MM.1S (cell line): Measurements from ENCODE around the gene TSHZ2.

Source experiments
- DNase-seq: peaks from one replicate; pipeline ENCODE4 v3.0.0-alpha.2; 2015
- H2AFZ ChIP-seq: fragments of 300-600 bp; sonication (generic); 2 replicates; pipeline ENCODE4 v1.6.0; 2016; ENCODE audit warnings: antibody characterized with exemption, low read length
- H3F3A ChIP-seq: fragments of 300-600 bp; sonication (generic); 2 replicates; pipeline ENCODE4 v1.6.1; 2016; ENCODE audit warnings: mild to moderate bottlenecking, antibody characterized with exemption, low read length, moderate library complexity, mixed read lengths; ENCODE audit not compliant: insufficient read depth
- H3K27ac ChIP-seq: fragments of 300-600 bp; sonication (generic); 2 replicates; pipeline ENCODE4 v1.5.1; 2016; ENCODE audit warnings: mild to moderate bottlenecking, low read length
- H3K27me3 ChIP-seq: fragments of 300-600 bp; sonication (generic); replicated peaks from 2 replicates; pipeline ENCODE4 v1.6.0; 2016; ENCODE audit warnings: low read length; ENCODE audit not compliant: insufficient read depth
- H3K36me3 ChIP-seq: fragments of 300-600 bp; sonication (generic); replicated peaks from 2 replicates; pipeline ENCODE4 v1.6.1; 2016; ENCODE audit warnings: mild to moderate bottlenecking, low read length, mixed read lengths; ENCODE audit not compliant: insufficient read depth
- H3K4me1 ChIP-seq: fragments of 300-600 bp; sonication (generic); 2 replicates; pipeline ENCODE4 v1.6.1; 2016; ENCODE audit warnings: low read length, mixed read lengths
- H3K4me2 ChIP-seq: fragments of 300-600 bp; sonication (generic); 2 replicates; pipeline ENCODE4 v1.6.0; 2016; ENCODE audit warnings: low read depth, low read length
- H3K4me3 ChIP-seq: fragments of 300-600 bp; sonication (generic); 2 replicates; pipeline ENCODE4 v1.5.1; 2016; ENCODE audit warnings: low read length, mixed read lengths
- H3K79me2 ChIP-seq: fragments of 300-600 bp; sonication (generic); 2 replicates; pipeline ENCODE4 v1.6.1; 2016; ENCODE audit warnings: mixed run types, low read length, mixed read lengths
- H3K9ac ChIP-seq: fragments of 300-600 bp; sonication (generic); 2 replicates; pipeline ENCODE4 v1.6.1; 2016; ENCODE audit warnings: low read length, mixed read lengths
- H3K9me2 ChIP-seq: fragments of 300-600 bp; sonication (generic); replicated peaks from 2 replicates; pipeline ENCODE4 v1.6.1; 2016; ENCODE audit warnings: mild to moderate bottlenecking, low read length, mixed read lengths; ENCODE audit not compliant: insufficient read depth
- H3K9me3 ChIP-seq: fragments of 300-600 bp; sonication (generic); replicated peaks from 2 replicates; pipeline ENCODE4 v1.6.1; 2016; ENCODE audit warnings: mild to moderate bottlenecking, low read length, mixed read lengths; ENCODE audit not compliant: insufficient read depth
- H4K20me1 ChIP-seq: fragments of 300-600 bp; sonication (generic); 2 replicates; pipeline ENCODE4 v1.6.1; 2016; ENCODE audit warnings: mild to moderate bottlenecking, low read length, moderate library complexity, mixed read lengths; ENCODE audit not compliant: insufficient read depth
- EZH2 ChIP-seq: fragments of 300-600 bp; sonication (generic); optimal IDR thresholded peaks from 2 replicates; pipeline ENCODE3; 2017; ENCODE audit warnings: low read depth, mild to moderate bottlenecking, antibody characterized with exemption, low read length, mixed read lengths
- EZH2phosphoT487 ChIP-seq: fragments of 300-600 bp; sonication (generic); IDR thresholded peaks from 2 replicates; pipeline ENCODE4 v1.6.1; 2018; ENCODE audit warnings: antibody characterized with exemption, low read length
- TF ChIP-seq, protein P1 (sequence below): fragments of 300-600 bp; sonication (generic); IDR thresholded peaks from 2 replicates; pipeline ENCODE4 v1.5.1; 2016; ENCODE audit warnings: antibody characterized with exemption, low read length, mixed read lengths

TSHZ2 gene

DNA sequence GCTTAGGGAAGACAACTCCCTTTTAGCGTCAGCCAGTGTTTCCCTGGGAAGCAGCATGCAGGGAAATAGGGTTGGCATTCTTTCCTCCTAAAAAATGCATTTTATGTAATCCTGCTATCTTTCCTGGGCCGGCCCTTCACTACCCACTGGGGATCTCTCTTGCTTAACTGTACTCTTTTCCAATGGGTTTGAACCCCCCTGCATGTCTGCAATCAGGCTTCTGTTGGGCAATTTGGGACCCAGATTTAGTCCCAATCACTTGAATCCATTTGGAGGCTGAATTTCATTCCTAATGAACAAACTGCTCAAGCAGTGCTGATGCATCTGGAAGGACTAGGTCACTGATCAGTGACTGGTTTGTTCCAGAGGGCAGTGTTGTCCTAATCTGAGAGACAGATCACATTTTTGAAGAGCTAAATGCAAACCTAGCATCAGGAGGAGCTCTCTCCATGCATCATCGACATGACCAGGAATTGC lies 152.0 kb downstream of the TSHZ2 start:
- TF ChIP-seq EZH2phosphoT487 (no peak), EZH2 (no peak)
- TF ChIP-seq, protein P1, sequence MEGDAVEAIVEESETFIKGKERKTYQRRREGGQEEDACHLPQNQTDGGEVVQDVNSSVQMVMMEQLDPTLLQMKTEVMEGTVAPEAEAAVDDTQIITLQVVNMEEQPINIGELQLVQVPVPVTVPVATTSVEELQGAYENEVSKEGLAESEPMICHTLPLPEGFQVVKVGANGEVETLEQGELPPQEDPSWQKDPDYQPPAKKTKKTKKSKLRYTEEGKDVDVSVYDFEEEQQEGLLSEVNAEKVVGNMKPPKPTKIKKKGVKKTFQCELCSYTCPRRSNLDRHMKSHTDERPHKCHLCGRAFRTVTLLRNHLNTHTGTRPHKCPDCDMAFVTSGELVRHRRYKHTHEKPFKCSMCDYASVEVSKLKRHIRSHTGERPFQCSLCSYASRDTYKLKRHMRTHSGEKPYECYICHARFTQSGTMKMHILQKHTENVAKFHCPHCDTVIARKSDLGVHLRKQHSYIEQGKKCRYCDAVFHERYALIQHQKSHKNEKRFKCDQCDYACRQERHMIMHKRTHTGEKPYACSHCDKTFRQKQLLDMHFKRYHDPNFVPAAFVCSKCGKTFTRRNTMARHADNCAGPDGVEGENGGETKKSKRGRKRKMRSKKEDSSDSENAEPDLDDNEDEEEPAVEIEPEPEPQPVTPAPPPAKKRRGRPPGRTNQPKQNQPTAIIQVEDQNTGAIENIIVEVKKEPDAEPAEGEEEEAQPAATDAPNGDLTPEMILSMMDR, result no peak
- Histone ChIP-seq H3F3A (no peaks in the 10 kb centered on the region), H3K9me3 (no peaks in the 10 kb centered on the region), H3K4me2 (no peak overlapping the region), H3K36me3 (no peaks in the 10 kb centered on the region), H3K4me1 (no peaks in the 10 kb centered on the region), H3K9me2 (no peaks in the 10 kb centered on the region), H3K79me2 (no peaks in the 10 kb centered on the region), H3K4me3 (no peak overlapping the region), H2AFZ (no peak overlapping the region), H3K27me3 (no peaks in the 10 kb centered on the region), H3K27ac (no peak overlapping the region), H4K20me1 (no peaks in the 10 kb centered on the region), H3K9ac (no peak overlapping the region)
- no peak for DNase-seq

DNA sequence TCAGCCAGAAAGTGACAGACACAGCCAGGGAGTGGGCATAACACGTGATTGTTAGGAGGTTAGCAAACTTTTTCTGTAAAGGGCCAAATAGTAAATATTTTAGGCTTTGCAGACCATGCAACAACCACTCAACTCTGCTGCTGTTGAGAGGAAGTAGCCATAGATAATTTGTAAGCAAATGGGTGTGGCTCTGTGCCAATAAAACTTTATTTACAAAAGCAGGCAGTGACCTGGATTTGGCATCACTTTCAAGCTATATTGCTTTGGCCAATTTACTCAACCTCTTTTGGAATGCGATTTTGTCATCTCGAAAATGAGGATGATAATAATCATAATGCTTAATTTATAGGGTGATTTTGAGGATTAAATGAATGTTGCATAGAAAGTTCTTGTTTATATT lies 152.6 kb downstream of the TSHZ2 start:
- TF ChIP-seq EZH2, result no peak
- TF ChIP-seq, protein P1, result no peak
- no peak for TF ChIP-seq EZH2phosphoT487
- Histone ChIP-seq H4K20me1 (no peaks in the 10 kb centered on the region), H3K27ac (no peak overlapping the region), H3K4me2 (no peak overlapping the region), H3F3A (no peaks in the 10 kb centered on the region), H3K4me1 (no peaks in the 10 kb centered on the region), H3K9me2 (no peaks in the 10 kb centered on the region), H3K9me3 (no peaks in the 10 kb centered on the region), H2AFZ (no peak overlapping the region), H3K9ac (no peak overlapping the region), H3K36me3 (no peaks in the 10 kb centered on the region), H3K79me2 (no peaks in the 10 kb centered on the region), H3K4me3 (no peak overlapping the region), H3K27me3 (no peaks in the 10 kb centered on the region)
- DNase-seq, result no peak

DNA sequence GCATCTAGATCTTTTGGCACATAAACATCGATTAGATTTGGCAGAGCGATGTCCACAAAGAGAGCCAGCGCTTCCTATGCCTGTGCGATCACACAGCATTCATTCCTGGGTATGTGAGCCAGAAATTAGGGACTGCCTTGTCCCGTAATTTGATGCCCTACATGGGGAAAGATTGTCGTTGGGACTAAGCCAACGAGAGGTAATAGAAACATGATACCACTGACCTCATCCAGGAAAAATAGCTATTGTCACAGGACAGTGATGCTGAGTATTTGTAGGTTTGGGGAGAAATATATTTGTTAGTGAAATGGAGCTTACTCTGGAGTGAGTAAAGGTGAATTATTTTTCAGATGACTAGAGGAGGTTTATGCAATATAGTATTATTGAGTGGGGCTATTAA lies 154.0 kb downstream of the TSHZ2 start:
- Histone ChIP-seq H3K27me3 (no peaks in the 10 kb centered on the region), H4K20me1 (no peaks in the 10 kb centered on the region), H3K79me2 (no peaks in the 10 kb centered on the region), H3K9me2 (no peaks in the 10 kb centered on the region), H3K27ac (no peak overlapping the region), H3K9ac (no peak overlapping the region), H3K36me3 (no peaks in the 10 kb centered on the region), H3F3A (no peaks in the 10 kb centered on the region), H3K4me3 (no peak overlapping the region), H3K4me2 (no peak overlapping the region), H3K9me3 (no peaks in the 10 kb centered on the region), H3K4me1 (no peaks in the 10 kb centered on the region), H2AFZ (no peak overlapping the region)
- TF ChIP-seq, protein P1, result no peak
- DNase-seq, result no peak
